Mesendoderm (in vitro differentiated cells): Measurements from ENCODE around the gene FGFR4.
A peak's percentile ranks its signal among the peaks of the same experiment; 100 is the strongest.

Source experiments
- DNase-seq: peaks from one replicate; pipeline ENCODE4 v3.0.0; 2013
- H2AK5ac ChIP-seq: 2 replicates; pipeline ENCODE4 v1.6.1; 2013; ENCODE audit warnings: low read length, inconsistent platforms
- H2BK120ac ChIP-seq: 2 replicates; pipeline ENCODE4 v1.6.1; 2013; ENCODE audit warnings: low read depth, mild to moderate bottlenecking, low read length, moderate library complexity, mixed read lengths
- H2BK15ac ChIP-seq: replicated peaks from 2 replicates; pipeline ENCODE4 v1.6.1; 2013; ENCODE audit warnings: low read depth, mild to moderate bottlenecking, moderate library complexity
- H2BK5ac ChIP-seq: 2 replicates; pipeline ENCODE4 v1.6.1; 2013; ENCODE audit warnings: low read length, inconsistent platforms
- H3K18ac ChIP-seq: 2 replicates; pipeline ENCODE4 v1.6.1; 2013; ENCODE audit warnings: mild to moderate bottlenecking, low read length, mixed read lengths
- H3K23ac ChIP-seq: one replicate; pipeline ENCODE4 v1.6.1; 2013; ENCODE audit warnings: low read length
- H3K27ac ChIP-seq: 2 replicates; pipeline ENCODE4 v1.5.1; 2013; ENCODE audit warnings: low read depth, mild to moderate bottlenecking, inconsistent platforms, low read length, moderate library complexity
- H3K27me3 ChIP-seq: 2 replicates; pipeline ENCODE4 v1.6.1; 2013; ENCODE audit warnings: low read length, control low read depth, mild to moderate bottlenecking, inconsistent platforms; ENCODE audit not compliant: insufficient read depth, poor library complexity
- H3K36me3 ChIP-seq: 2 replicates; pipeline ENCODE4 v1.6.1; 2013; ENCODE audit warnings: low read length, inconsistent platforms; ENCODE audit not compliant: control insufficient read depth, insufficient read depth
- H3K4ac ChIP-seq: one replicate; pipeline ENCODE4 v1.6.1; 2013; ENCODE audit warnings: low read depth, mild to moderate bottlenecking, low read length, moderate library complexity
- H3K4me1 ChIP-seq: 2 replicates; pipeline ENCODE4 v1.6.1; 2013; ENCODE audit warnings: low read depth, low read length, inconsistent platforms; ENCODE audit not compliant: control insufficient read depth
- H3K4me2 ChIP-seq: 2 replicates; pipeline ENCODE4 v1.6.1; 2013; ENCODE audit warnings: low read length
- H3K4me3 ChIP-seq: 2 replicates; pipeline ENCODE4 v1.5.1; 2013; ENCODE audit warnings: mild to moderate bottlenecking, low read length
- H3K56ac ChIP-seq: one replicate; pipeline ENCODE4 v1.6.1; 2013; ENCODE audit warnings: low read length
- H3K79me1 ChIP-seq: 2 replicates; pipeline ENCODE4 v1.6.1; 2013; ENCODE audit warnings: low read length, inconsistent platforms
- H3K79me2 ChIP-seq: 2 replicates; pipeline ENCODE4 v1.6.1; 2013; ENCODE audit warnings: mild to moderate bottlenecking, low read length; ENCODE audit not compliant: control insufficient read depth, insufficient read depth
- H3K9ac ChIP-seq: 2 replicates; pipeline ENCODE4 v1.6.1; 2013; ENCODE audit warnings: low read length, inconsistent platforms
- H4K5ac ChIP-seq: one replicate; pipeline ENCODE4 v1.6.1; 2013; ENCODE audit warnings: low read length
- H4K8ac ChIP-seq: one replicate; pipeline ENCODE4 v1.6.1; 2013; ENCODE audit warnings: low read depth, mild to moderate bottlenecking, control low read depth, low read length, moderate library complexity
- WGBS: extraction: QIAGEN DNeasy Blood & Tissue Kit; methylation state at CpG from one replicate; pipeline ENCODE4 v1.1.7; 2013; ENCODE audit warnings: low lambda C conversion rate, missing lambda C conversion rate; ENCODE audit not compliant: insufficient coverage; ENCODE audit errors: extremely low coverage; 5-methylcytosine and 5-hydroxymethylcytosine counted together

FGFR4 gene

DNA sequence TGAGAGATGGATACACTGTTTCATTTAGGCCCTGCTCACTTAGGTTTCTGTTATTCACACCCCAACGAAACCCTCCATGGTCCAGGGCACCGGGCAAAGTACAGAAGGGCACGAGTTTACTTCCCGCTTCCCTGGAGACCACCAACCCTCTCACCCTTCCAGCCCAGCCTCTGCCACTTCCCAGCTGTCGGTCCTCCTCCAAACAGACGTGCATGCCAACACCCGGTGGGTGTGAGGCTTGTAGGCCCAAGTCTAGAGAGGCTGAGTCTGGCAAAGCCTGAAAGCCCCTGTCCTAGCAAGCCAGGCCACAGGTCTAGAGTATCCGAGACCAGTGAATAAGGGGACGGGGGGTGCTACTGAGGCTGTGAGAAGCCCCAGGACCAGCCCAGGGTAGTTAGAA is 7.1 kb upstream of the FGFR4 start:
- Histone ChIP-seq H2AK5ac (no peak overlapping the region), H3K27ac (no peak overlapping the region), H3K27me3 (no peaks in the 10 kb centered on the region), H3K4me1 (no peaks in the 10 kb centered on the region), H3K4me2 (no peak overlapping the region), H2BK15ac (no peak overlapping the region), H4K8ac (no peak overlapping the region), H3K4ac (no peak overlapping the region), H3K79me2 (no peaks in the 10 kb centered on the region), H3K4me3 (no peak overlapping the region), H2BK5ac (no peak overlapping the region), H3K18ac (no peak overlapping the region), H3K79me1 (no peaks in the 10 kb centered on the region), H2BK120ac (no peak overlapping the region), H3K23ac (no peak overlapping the region), H3K9ac (no peak overlapping the region), H4K5ac (no peak overlapping the region), H3K56ac (no peak overlapping the region), H3K36me3 (no peaks in the 10 kb centered on the region)
- DNase-seq: no peak
- WGBS: no CpG with 5 or more reads among the region's 9 CpGs

DNA sequence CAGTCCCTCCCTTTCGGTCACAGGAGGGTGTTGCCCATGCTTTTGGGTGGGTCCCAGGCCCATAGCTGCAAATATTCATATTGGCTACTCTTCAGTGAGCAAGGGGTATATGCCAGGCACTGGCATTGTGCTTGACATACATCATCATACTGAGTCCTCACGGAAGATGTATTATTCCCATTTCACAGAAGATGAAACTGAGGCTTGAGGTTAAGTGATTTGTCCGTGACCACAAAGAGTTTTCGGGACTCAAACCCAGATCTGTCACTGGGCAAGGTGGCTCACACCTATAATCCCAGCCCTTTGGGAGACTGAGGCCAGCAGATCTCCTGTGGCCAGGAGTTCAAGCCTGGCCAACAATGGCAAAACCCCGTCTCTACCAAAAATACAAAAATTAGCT is 6.5 kb upstream of the FGFR4 start:
- Histone ChIP-seq H3K9ac (no peak overlapping the region), H4K8ac (no peak overlapping the region), H2BK15ac (no peak overlapping the region), H3K56ac (no peak overlapping the region), H3K4ac (no peak overlapping the region), H4K5ac (no peak overlapping the region), H2AK5ac (no peak overlapping the region), H3K4me1 (no peaks in the 10 kb centered on the region), H3K18ac (no peak overlapping the region), H3K79me2 (no peaks in the 10 kb centered on the region), H3K27me3 (no peaks in the 10 kb centered on the region), H3K4me3 (no peak overlapping the region), H3K36me3 (no peaks in the 10 kb centered on the region), H2BK120ac (no peak overlapping the region), H3K4me2 (no peak overlapping the region), H3K23ac (no peak overlapping the region), H2BK5ac (no peak overlapping the region), H3K79me1 (no peaks in the 10 kb centered on the region), H3K27ac (no peak overlapping the region)
- no peak for DNase-seq
- no CpG with 5 or more reads among the region's 5 CpGs for WGBS

GRCh38 chr5:177081859-177082258 is 4.9 kb upstream of the FGFR4 start:
- DNase-seq: no peak
- peaks cover 3% of the 10 kb centered on the region for H3K4me1 ChIP-seq
- no peaks in the 10 kb centered on the region for H3K79me2 ChIP-seq
- no peak overlapping the region for H3K27ac ChIP-seq
- no peak overlapping the region for H4K5ac ChIP-seq
- H3K36me3 ChIP-seq: no peaks in the 10 kb centered on the region
- H2BK120ac ChIP-seq: no peak overlapping the region
- H2BK15ac ChIP-seq: no peak overlapping the region
- no peak overlapping the region for H2BK5ac ChIP-seq
- no peak overlapping the region for H3K56ac ChIP-seq
- H3K27me3 ChIP-seq: no peaks in the 10 kb centered on the region
- H3K18ac ChIP-seq: no peak overlapping the region
- H2AK5ac ChIP-seq: no peak overlapping the region
- H3K23ac ChIP-seq: peak overlapping the region; percentile 56
- WGBS: no CpG with 5 or more reads among the region's 10 CpGs
- no peak overlapping the region for H3K9ac ChIP-seq
- H3K4me3 ChIP-seq: no peak overlapping the region
- no peak overlapping the region for H3K4ac ChIP-seq
- no peaks in the 10 kb centered on the region for H3K79me1 ChIP-seq
- H3K4me2 ChIP-seq: no peak overlapping the region
- no peak overlapping the region for H4K8ac ChIP-seq

DNA sequence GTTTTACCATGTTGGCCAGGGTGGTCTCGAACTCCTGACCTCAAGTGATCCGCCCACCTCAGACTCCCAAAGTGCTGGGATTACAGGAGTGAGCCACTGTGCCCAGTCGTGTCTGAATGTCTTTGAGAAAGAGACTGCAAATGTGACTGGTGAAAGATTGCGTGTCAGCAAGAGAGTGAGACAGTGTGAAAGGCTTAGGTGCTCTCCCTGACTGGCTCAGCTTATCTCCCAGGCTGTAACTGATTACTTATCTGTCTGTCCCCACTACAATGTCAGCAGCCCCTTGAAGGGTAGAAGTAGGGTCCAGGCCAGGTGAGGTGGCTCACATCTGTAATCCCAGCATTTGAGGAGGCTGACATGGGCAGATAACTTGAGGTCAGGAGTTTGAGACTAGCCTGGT is 3.4 kb upstream of the FGFR4 start:
- Histone ChIP-seq H4K8ac (no peak overlapping the region), H4K5ac (no peak overlapping the region), H3K4me2 (no peak overlapping the region), H2AK5ac (no peak overlapping the region), H3K23ac (no peak overlapping the region), H3K4me1 (peaks cover 6% of the 10 kb centered on the region), H2BK5ac (no peak overlapping the region), H3K79me1 (peaks cover 2% of the 10 kb centered on the region), H3K4me3 (no peak overlapping the region), H3K27ac (no peak overlapping the region), H3K9ac (no peak overlapping the region), H3K36me3 (no peaks in the 10 kb centered on the region), H3K4ac (no peak overlapping the region), H3K56ac (no peak overlapping the region), H3K27me3 (no peaks in the 10 kb centered on the region), H2BK15ac (no peak overlapping the region), H2BK120ac (no peak overlapping the region), H3K18ac (no peak overlapping the region), H3K79me2 (no peaks in the 10 kb centered on the region)
- WGBS: no CpG with 5 or more reads among the region's 4 CpGs
- DNase-seq: peak; percentile 83

GRCh38 chr5:177084175-177084574 is 2.5 kb upstream of the FGFR4 start:
- H2BK15ac ChIP-seq: no peak overlapping the region
- no CpG with 5 or more reads among the region's 4 CpGs for WGBS
- no peak overlapping the region for H3K27ac ChIP-seq

GRCh38 chr5:177085985-177086653 is 596 bp upstream of the FGFR4 start:
- H3K9ac ChIP-seq: peak overlapping the region; percentile 11
- no peak overlapping the region for H4K5ac ChIP-seq
- no peak for DNase-seq
- no peak overlapping the region for H2BK120ac ChIP-seq
- no peak overlapping the region for H3K23ac ChIP-seq
- peaks cover 6% of the 10 kb centered on the region for H3K4me1 ChIP-seq
- peak overlapping the region; percentile 23 for H2BK5ac ChIP-seq
- H2BK15ac ChIP-seq: no peak overlapping the region
- peak overlapping the region; percentile 20 for H3K18ac ChIP-seq
- no peak overlapping the region for H2AK5ac ChIP-seq
- no peak overlapping the region for H3K4me2 ChIP-seq
- no peak overlapping the region for H4K8ac ChIP-seq
- no peak overlapping the region for H3K4ac ChIP-seq
- no peak overlapping the region for H3K4me3 ChIP-seq
- no peaks in the 10 kb centered on the region for H3K79me2 ChIP-seq
- H3K27me3 ChIP-seq: no peaks in the 10 kb centered on the region
- H3K56ac ChIP-seq: peak overlapping the region; percentile 85
- no CpG with 5 or more reads among the region's 13 CpGs for WGBS
- no peaks in the 10 kb centered on the region for H3K36me3 ChIP-seq
- peaks cover 6% of the 10 kb centered on the region for H3K79me1 ChIP-seq
- no peak overlapping the region for H3K27ac ChIP-seq

More at GRCh38 chr5:177084175-177084574, 2.5 kb upstream of the FGFR4 start:
- H3K36me3 ChIP-seq: no peaks in the 10 kb centered on the region
- no peak overlapping the region for H3K4me2 ChIP-seq
- H3K27me3 ChIP-seq: no peaks in the 10 kb centered on the region
- no peak overlapping the region for H3K56ac ChIP-seq
- peaks cover 6% of the 10 kb centered on the region for H3K4me1 ChIP-seq
- no peak overlapping the region for H2AK5ac ChIP-seq
- DNase-seq: no peak
- H3K23ac ChIP-seq: no peak overlapping the region
- H2BK120ac ChIP-seq: no peak overlapping the region
- no peak overlapping the region for H4K8ac ChIP-seq
- H3K4me3 ChIP-seq: no peak overlapping the region
- H2BK5ac ChIP-seq: no peak overlapping the region
- H4K5ac ChIP-seq: no peak overlapping the region
- H3K79me2 ChIP-seq: no peaks in the 10 kb centered on the region
- no peak overlapping the region for H3K18ac ChIP-seq
- no peak overlapping the region for H3K9ac ChIP-seq
- H3K4ac ChIP-seq: no peak overlapping the region
- peaks cover 3% of the 10 kb centered on the region for H3K79me1 ChIP-seq
